NCI-H2227 (cell line): Measurements from ENCODE around the gene RIMBP3C.
"Not testable (repeated sequence)": the region's sequence is repeated elsewhere in the genome, so short reads cannot be mapped to it uniquely, and the experiment has no call there.

Experiments
- DNase-seq: peaks from one replicate; lab custom pipeline; 2025; ENCODE audit not compliant: unreplicated experiment; lab: John Stamatoyannopoulos, UW

The RIMBP3C gene

GRCh38 chr22:21551361-21551760 is at the start of gene RIMBP3C:
RIMBP3C (minus strand) TSS chr22:21551461; CDS start chr22:21550976, 485 bp downstream.
- not testable (repeated sequence) for DNase-seq

GRCh38 chr22:21599053-21599893 is 48.0 kb upstream of the RIMBP3C start:
- DNase-seq, result peak; percentile 61

GRCh38 chr22:21598302-21598701 is 47.0 kb upstream of the RIMBP3C start:
- no peak for DNase-seq

GRCh38 chr22:21596356-21597135 is 45.3 kb upstream of the RIMBP3C start:
- not testable (repeated sequence) for DNase-seq

- no peak for DNase-seq
These were observed 43.7 kb upstream of the RIMBP3C start for GRCh38 chr22:21594865-21595452.

GRCh38 chr22:21593406-21594232 is 42.4 kb upstream of the RIMBP3C start:
- DNase-seq, result peak; percentile 15

GRCh38 chr22:21592422-21592821 is 41.2 kb upstream of the RIMBP3C start:
- DNase-seq, result no peak

- DNase-seq, result no peak
These were observed 40.4 kb upstream of the RIMBP3C start for GRCh38 chr22:21591695-21592094.

- DNase-seq, result no peak
These were observed 39.8 kb upstream of the RIMBP3C start for GRCh38 chr22:21590809-21591641.

- no peak for DNase-seq
These were observed 38.1 kb upstream of the RIMBP3C start for GRCh38 chr22:21589396-21589795.

GRCh38 chr22:21587803-21588611 is 36.7 kb upstream of the RIMBP3C start:
- no peak for DNase-seq

- DNase-seq, result no peak
These were observed 34.1 kb upstream of the RIMBP3C start for GRCh38 chr22:21585389-21585788.

- DNase-seq, result no peak
These were observed 31.8 kb upstream of the RIMBP3C start for GRCh38 chr22:21582801-21583740.

GRCh38 chr22:21581009-21581713 is 29.9 kb upstream of the RIMBP3C start:
- not testable (repeated sequence) for DNase-seq

GRCh38 chr22:21580623-21581007 is 29.4 kb upstream of the RIMBP3C start:
- DNase-seq, result not testable (repeated sequence)

- DNase-seq, result no peak
These were observed 28.2 kb upstream of the RIMBP3C start for GRCh38 chr22:21579474-21579851.

- DNase-seq, result no peak
These were observed 22.7 kb upstream of the RIMBP3C start for GRCh38 chr22:21573750-21574494.
